GM23338 (cell line): Measurements from ENCODE around the gene NHLRC4. TPM values are rescaled to one million over a fixed set of nuclear protein-coding genes. Genes with fewer than 3 reads are reported as not detected.
A peak's percentile ranks its signal among the peaks of the same experiment; 100 is the strongest.

Source experiments
- ATAC-seq: fragments of 200-7000 bp; cut with Tn5 transposase; 3 replicates; pipeline ENCODE4 v1.9.1; 2020
- DNase-seq: peaks from one replicate; pipeline ENCODE4 v3.0.0-alpha.2; 2015; ENCODE audit warnings: low spot score
- H2AFZ ChIP-seq: fragments of 200-600 bp; sonication (generic); 2 replicates; pipeline ENCODE4 v1.8.0; 2016; ENCODE audit warnings: antibody characterized with exemption, mild to moderate bottlenecking, moderate library complexity
- H3F3A ChIP-seq: fragments of 200-600 bp; sonication (generic); replicated peaks from 2 replicates; pipeline ENCODE4 v1.8.0; 2017; ENCODE audit warnings: antibody characterized with exemption, mixed run types, low read depth
- H3K27ac ChIP-seq: fragments of 200-600 bp; sonication (generic); 2 replicates; pipeline ENCODE4 v1.6.1; 2016; ENCODE audit warnings: low read depth
- H3K27me3 ChIP-seq: fragments of 200-600 bp; sonication (generic); 2 replicates; pipeline ENCODE4 v1.8.0; 2016; ENCODE audit warnings: mild to moderate bottlenecking, mixed run types, moderate library complexity; ENCODE audit not compliant: insufficient read depth
- H3K36me3 ChIP-seq: fragments of 200-600 bp; sonication (generic); 2 replicates; pipeline ENCODE4 v1.8.0; 2016; ENCODE audit warnings: mild to moderate bottlenecking; ENCODE audit not compliant: insufficient read depth
- H3K4me1 ChIP-seq: fragments of 200-600 bp; sonication (generic); 2 replicates; pipeline ENCODE4 v1.8.0; 2016; ENCODE audit warnings: mild to moderate bottlenecking, moderate library complexity; ENCODE audit not compliant: insufficient read depth
- H3K4me2 ChIP-seq: fragments of 200-600 bp; sonication (generic); 2 replicates; pipeline ENCODE4 v1.7.1; 2017; ENCODE audit warnings: mixed run types
- H3K4me3 ChIP-seq: fragments of 200-600 bp; sonication (generic); 2 replicates; pipeline ENCODE4 v1.6.1; 2016; ENCODE audit warnings: mixed run types
- H3K79me2 ChIP-seq: fragments of 200-600 bp; sonication (generic); replicated peaks from 2 replicates; pipeline ENCODE4 v1.8.0; 2017; ENCODE audit warnings: mild to moderate bottlenecking; ENCODE audit not compliant: insufficient read depth
- H3K9me2 ChIP-seq: fragments of 200-600 bp; sonication (generic); 2 replicates; pipeline ENCODE4 v1.8.0; 2017; ENCODE audit not compliant: insufficient read depth
- H4K20me1 ChIP-seq: fragments of 200-600 bp; sonication (generic); replicated peaks from 2 replicates; pipeline ENCODE4 v1.8.0; 2017; ENCODE audit warnings: mild to moderate bottlenecking; ENCODE audit not compliant: insufficient read depth
- H3K27ac Mint-ChIP-seq: 2 replicates; pipeline ENCODE4 v1.8.0; 2020; ENCODE audit warnings: inconsistent platforms, mild to moderate bottlenecking, moderate library complexity, mixed read lengths
- H3K27me3 Mint-ChIP-seq: 3 replicates; pipeline ENCODE4 v1.8.0; 2022; ENCODE audit warnings: low read depth, mild to moderate bottlenecking, moderate library complexity, mixed read lengths, inconsistent platforms; ENCODE audit not compliant: insufficient read depth, poor library complexity
- H3K36me3 Mint-ChIP-seq: 3 replicates; pipeline ENCODE4 v1.8.0; 2021; ENCODE audit warnings: low read depth, mild to moderate bottlenecking, inconsistent platforms, moderate library complexity, mixed read lengths
- H3K4me1 Mint-ChIP-seq: 3 replicates; pipeline ENCODE4 v1.8.0; 2020; ENCODE audit warnings: mild to moderate bottlenecking, inconsistent platforms, mixed read lengths
- H3K4me3 Mint-ChIP-seq: 3 replicates; pipeline ENCODE4 v1.8.0; 2021; ENCODE audit warnings: moderate library complexity, mild to moderate bottlenecking, inconsistent platforms, mixed read lengths
- H3K9me3 Mint-ChIP-seq: 3 replicates; pipeline ENCODE4 v1.8.0; 2020; ENCODE audit warnings: moderate library complexity, mild to moderate bottlenecking, inconsistent platforms, mixed read lengths
- CREB1 ChIP-seq: fragments of 250-450 bp; sonication (Bioruptor Pico); IDR thresholded peaks from 2 replicates; pipeline ENCODE4 v1.5.0; 2020; ENCODE audit warnings: low read depth, mild to moderate bottlenecking, moderate library complexity
- CTCF ChIP-seq, 2 experiments: fragments of 200-600 bp in 1 of 2; sonication (generic) in 1 of 2; conservative IDR thresholded peaks; 2 replicates each; pipeline versions ENCODE4 v1.5.1 to v1.6.1; 2016 to 2017; ENCODE audit warnings: antibody characterized with exemption in 2 of 2, low read depth in 2 of 2, mild to moderate bottlenecking in 2 of 2, moderate library complexity in 1 of 2
- ETS1 ChIP-seq: IDR thresholded peaks from 2 replicates; pipeline ENCODE4 v1.6.1; 2016; ENCODE audit warnings: antibody characterized with exemption
- JUNB ChIP-seq: IDR thresholded peaks from one replicate; pipeline ENCODE4 v1.6.1; 2016; ENCODE audit warnings: antibody characterized with exemption; ENCODE audit not compliant: unreplicated experiment
- NANOG ChIP-seq: IDR thresholded peaks from 2 replicates; pipeline ENCODE4 v1.6.1; 2016; ENCODE audit warnings: antibody characterized with exemption, borderline replicate concordance
- ZNF114 ChIP-seq: fragments of 250-450 bp; sonication (Bioruptor Pico); IDR thresholded peaks from 2 replicates; pipeline ENCODE4 v1.5.0; 2020; ENCODE audit warnings: mild to moderate bottlenecking, moderate library complexity
- ZNF331 ChIP-seq: fragments of 250-450 bp; sonication (Bioruptor Pico); IDR thresholded peaks from 2 replicates; pipeline ENCODE4 v1.5.0; 2020; ENCODE audit warnings: low read depth, mild to moderate bottlenecking, moderate library complexity
- polyA plus RNA-seq: library from polyadenylated mRNA; unstranded; fragments of >200 nt; fragmentation: Nextera tagmentation; extraction: Ambion mirVana; gene quantifications from 2 replicates; pipeline ENCODE4 v1.2.1, GENCODE V29; 2016
- total RNA-seq: library from RNA; depleted of rRNA; stranded (reverse); fragments of >200 nt; shearing (Covaris generic); gene quantifications from 2 replicates; pipeline ENCODE4 v1.2.3, GENCODE V29; 2014
- TF ChIP-seq, protein P1 (sequence below): fragments of 250-450 bp; sonication (Bioruptor Pico); IDR thresholded peaks from 2 replicates; pipeline ENCODE4 v1.5.0; 2020; ENCODE audit warnings: mild to moderate bottlenecking, moderate library complexity

NHLRC4 gene
- total and polyA plus RNA-seq, 2 experiments from 2014 or later: 0.47 to 0.80 TPM

DNA sequence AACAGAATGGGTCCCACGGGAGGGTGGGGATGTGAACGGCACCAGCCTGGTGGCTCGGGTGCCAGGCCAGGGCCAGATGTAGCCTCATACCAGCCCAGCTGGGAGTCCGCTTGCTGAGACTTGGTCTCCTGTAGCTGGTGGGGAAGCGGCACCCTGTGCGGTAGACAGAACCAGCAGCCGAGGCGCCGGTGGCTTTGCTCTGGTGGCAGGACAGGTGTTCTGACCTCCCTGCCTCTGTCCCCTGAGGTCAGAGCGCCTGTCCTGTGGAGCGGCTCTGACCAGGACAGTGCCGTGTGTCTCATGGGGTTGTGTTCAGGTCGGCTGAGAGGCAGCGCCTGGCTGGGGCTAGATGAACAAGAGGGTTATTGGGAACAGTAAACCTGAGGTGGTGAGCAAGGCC lies 43.2 kb downstream of the NHLRC4 start (continued):
- TF ChIP-seq, protein P1, sequence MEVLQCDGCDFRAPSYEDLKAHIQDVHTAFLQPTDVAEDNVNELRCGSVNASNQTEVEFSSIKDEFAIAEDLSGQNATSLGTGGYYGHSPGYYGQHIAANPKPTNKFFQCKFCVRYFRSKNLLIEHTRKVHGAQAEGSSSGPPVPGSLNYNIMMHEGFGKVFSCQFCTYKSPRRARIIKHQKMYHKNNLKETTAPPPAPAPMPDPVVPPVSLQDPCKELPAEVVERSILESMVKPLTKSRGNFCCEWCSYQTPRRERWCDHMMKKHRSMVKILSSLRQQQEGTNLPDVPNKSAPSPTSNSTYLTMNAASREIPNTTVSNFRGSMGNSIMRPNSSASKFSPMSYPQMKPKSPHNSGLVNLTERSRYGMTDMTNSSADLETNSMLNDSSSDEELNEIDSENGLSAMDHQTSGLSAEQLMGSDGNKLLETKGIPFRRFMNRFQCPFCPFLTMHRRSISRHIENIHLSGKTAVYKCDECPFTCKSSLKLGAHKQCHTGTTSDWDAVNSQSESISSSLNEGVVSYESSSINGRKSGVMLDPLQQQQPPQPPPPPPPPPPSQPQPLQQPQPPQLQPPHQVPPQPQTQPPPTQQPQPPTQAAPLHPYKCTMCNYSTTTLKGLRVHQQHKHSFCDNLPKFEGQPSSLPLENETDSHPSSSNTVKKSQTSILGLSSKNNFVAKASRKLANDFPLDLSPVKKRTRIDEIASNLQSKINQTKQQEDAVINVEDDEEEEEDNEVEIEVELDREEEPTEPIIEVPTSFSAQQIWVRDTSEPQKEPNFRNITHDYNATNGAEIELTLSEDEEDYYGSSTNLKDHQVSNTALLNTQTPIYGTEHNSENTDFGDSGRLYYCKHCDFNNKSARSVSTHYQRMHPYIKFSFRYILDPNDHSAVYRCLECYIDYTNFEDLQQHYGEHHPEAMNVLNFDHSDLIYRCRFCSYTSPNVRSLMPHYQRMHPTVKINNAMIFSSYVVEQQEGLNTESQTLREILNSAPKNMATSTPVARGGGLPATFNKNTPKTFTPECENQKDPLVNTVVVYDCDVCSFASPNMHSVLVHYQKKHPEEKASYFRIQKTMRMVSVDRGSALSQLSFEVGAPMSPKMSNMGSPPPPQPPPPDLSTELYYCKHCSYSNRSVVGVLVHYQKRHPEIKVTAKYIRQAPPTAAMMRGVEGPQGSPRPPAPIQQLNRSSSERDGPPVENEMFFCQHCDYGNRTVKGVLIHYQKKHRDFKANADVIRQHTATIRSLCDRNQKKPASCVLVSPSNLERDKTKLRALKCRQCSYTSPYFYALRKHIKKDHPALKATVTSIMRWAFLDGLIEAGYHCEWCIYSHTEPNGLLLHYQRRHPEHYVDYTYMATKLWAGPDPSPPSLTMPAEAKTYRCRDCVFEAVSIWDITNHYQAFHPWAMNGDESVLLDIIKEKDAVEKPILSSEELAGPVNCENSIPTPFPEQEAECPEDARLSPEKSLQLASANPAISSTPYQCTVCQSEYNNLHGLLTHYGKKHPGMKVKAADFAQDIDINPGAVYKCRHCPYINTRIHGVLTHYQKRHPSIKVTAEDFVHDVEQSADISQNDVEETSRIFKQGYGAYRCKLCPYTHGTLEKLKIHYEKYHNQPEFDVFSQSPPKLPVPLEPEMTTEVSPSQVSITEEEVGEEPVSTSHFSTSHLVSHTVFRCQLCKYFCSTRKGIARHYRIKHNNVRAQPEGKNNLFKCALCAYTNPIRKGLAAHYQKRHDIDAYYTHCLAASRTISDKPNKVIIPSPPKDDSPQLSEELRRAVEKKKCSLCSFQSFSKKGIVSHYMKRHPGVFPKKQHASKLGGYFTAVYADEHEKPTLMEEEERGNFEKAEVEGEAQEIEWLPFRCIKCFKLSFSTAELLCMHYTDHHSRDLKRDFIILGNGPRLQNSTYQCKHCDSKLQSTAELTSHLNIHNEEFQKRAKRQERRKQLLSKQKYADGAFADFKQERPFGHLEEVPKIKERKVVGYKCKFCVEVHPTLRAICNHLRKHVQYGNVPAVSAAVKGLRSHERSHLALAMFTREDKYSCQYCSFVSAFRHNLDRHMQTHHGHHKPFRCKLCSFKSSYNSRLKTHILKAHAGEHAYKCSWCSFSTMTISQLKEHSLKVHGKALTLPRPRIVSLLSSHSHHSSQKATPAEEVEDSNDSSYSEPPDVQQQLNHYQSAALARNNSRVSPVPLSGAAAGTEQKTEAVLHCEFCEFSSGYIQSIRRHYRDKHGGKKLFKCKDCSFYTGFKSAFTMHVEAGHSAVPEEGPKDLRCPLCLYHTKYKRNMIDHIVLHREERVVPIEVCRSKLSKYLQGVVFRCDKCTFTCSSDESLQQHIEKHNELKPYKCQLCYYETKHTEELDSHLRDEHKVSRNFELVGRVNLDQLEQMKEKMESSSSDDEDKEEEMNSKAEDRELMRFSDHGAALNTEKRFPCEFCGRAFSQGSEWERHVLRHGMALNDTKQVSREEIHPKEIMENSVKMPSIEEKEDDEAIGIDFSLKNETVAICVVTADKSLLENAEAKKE (CRISPR knock-in tag): no peak
- no peak for TF ChIP-seq JUNB
- no peak for TF ChIP-seq ZNF331

GRCh38 chr16:610513-611381 lies 43.9 kb downstream of the NHLRC4 start:
- Histone ChIP-seq H3K27me3 (no peaks in the 10 kb centered on the region), H2AFZ (no peak overlapping the region), H3K27ac (0 out of 2 replicates have a peak overlapping the region, but pooled peaks have one; percentile 59), H3K4me3 (no peak overlapping the region), H3F3A (peaks cover 4% of the 10 kb centered on the region), H3K79me2 (no peaks in the 10 kb centered on the region), H3K9me2 (no peaks in the 10 kb centered on the region), H3K4me1 (no peaks in the 10 kb centered on the region), H3K4me2 (no peak overlapping the region), H4K20me1 (peaks cover 4% of the 10 kb centered on the region), H3K36me3 (no peaks in the 10 kb centered on the region)
- DNase-seq: peak; percentile 88
- Mint-ChIP-seq H3K27me3 (peaks cover 12% of the 10 kb centered on the region), H3K36me3 (peaks cover 14% of the 10 kb centered on the region; the same call in 2 of the 3 replicates), H3K27ac (peak overlapping the region; percentile 25; the same call in 1 of the 2 replicates), H3K9me3 (peaks cover 13% of the 10 kb centered on the region), H3K4me3 (no peak overlapping the region), H3K4me1 (peaks cover 9% of the 10 kb centered on the region)
- ATAC-seq: peak; percentile 95
- peak; percentile 83 to 91 for TF ChIP-seq CTCF (conservative IDR thresholded peaks at IDR 0.05; ENCODE audit: low read depth in 2 of 2)
- TF ChIP-seq CREB1 (CRISPR knock-in tag): peak; percentile 21; the same call in 1 of the 2 replicates
- TF ChIP-seq NANOG: no peak
- no peak for TF ChIP-seq ETS1
- no peak for TF ChIP-seq ZNF114 (CRISPR knock-in tag)
